A549 (cell line): ENCODE data around the gene SPECC1L. TPM values are rescaled to one million over a fixed set of nuclear protein-coding genes. Genes with fewer than 3 reads are reported as not detected.

Experiments
- ATAC-seq, 2 experiments: fragments of 200-7000 bp in 1 of 2; fragments of >200 bp in 1 of 2; cut with Nextera tagmentation in 1 of 2; cut with Tn5 transposase in 1 of 2; 3 replicates each; pipeline versions ENCODE4 v1.8.0 to v1.9.1; 2018 to 2020; ENCODE audit warnings: mild to moderate bottlenecking in 1 of 2, moderate library complexity in 1 of 2
- CTCF ChIA-PET: fragments of 300-600 bp; sonication (Branson Sonifier 250); formaldehyde crosslinking; extraction: SDS; loops from one replicate; lab custom pipeline; 2021; ENCODE audit warnings: antibody characterized with exemption, inconsistent platforms; lab: Yijun Ruan, JAX
- POLR2A ChIA-PET: fragments of 350-600 bp; formaldehyde crosslinking; extraction: SDS; loops from one replicate; lab custom pipeline; 2021; ENCODE audit warnings: antibody characterized with exemption, inconsistent platforms; lab: Yijun Ruan, JAX
- DNase-seq, 2 experiments: peaks; one replicate each; pipeline versions ENCODE4 v3.0.0 to v3.0.0-alpha.2; 2011 to 2016; ENCODE audit warnings: low read depth in 1 of 2, low spot score in 1 of 2
- FAIRE-seq: peaks from 2 replicates; lab custom pipeline; 2011; peaks lifted over from hg19 to GRCh38; lab: Jason Lieb, UNC
- H3K27ac ChIP-seq, 2 experiments: fragments of >200 bp; sonication (Bioruptor Twin); formaldehyde crosslinking; 3 replicates each; pipeline ENCODE4 v1.5.1; 2016 to 2017
- H3K4me1 ChIP-seq: fragments of >200 bp; sonication (Bioruptor Twin); formaldehyde crosslinking; 3 replicates; pipeline ENCODE4 v1.6.1; 2016
- H3K4me2 ChIP-seq: fragments of >200 bp; sonication (Bioruptor Twin); formaldehyde crosslinking; 3 replicates; pipeline ENCODE4 v1.6.1; 2016
- H3K4me3 ChIP-seq: fragments of >200 bp; sonication (Bioruptor Twin); formaldehyde crosslinking; 3 replicates; pipeline ENCODE4 v1.5.1; 2016
- H3K9me3 ChIP-seq: fragments of >200 bp; sonication (Bioruptor Twin); formaldehyde crosslinking; 3 replicates; pipeline ENCODE4 v1.6.1; 2016
- ATOH8 ChIP-seq: fragments of 250-450 bp; sonication (Bioruptor Pico); IDR thresholded peaks from 2 replicates; pipeline ENCODE4 v1.5.0; 2020; ENCODE audit warnings: low read depth, mild to moderate bottlenecking, moderate library complexity
- CEBPB ChIP-seq, 2 experiments: fragments of >200 bp in 1 of 2; sonication (Bioruptor Twin) in 1 of 2; formaldehyde crosslinking in 1 of 2; IDR thresholded peaks; 2 replicates each; pipeline ENCODE4 v1.6.1; 2012 to 2016
- CHD2 ChIP-seq: fragments of 150-350 bp; IDR thresholded peaks from 2 replicates; pipeline ENCODE4 v1.6.1; 2014; ENCODE audit warnings: low read length; ENCODE audit not compliant: partially characterized antibody
- CTCF ChIP-seq: fragments of >200 bp; sonication (Bioruptor Twin); formaldehyde crosslinking; IDR thresholded peaks from 3 replicates; pipeline ENCODE4 v1.5.1; 2016
- EHF ChIP-seq: fragments of 250-450 bp; sonication (Bioruptor Pico); IDR thresholded peaks from 2 replicates; pipeline ENCODE4 v1.5.0; 2020; ENCODE audit warnings: mild to moderate bottlenecking
- EHMT2 ChIP-seq: fragments of 200-600 bp; sonication (generic); IDR thresholded peaks from 2 replicates; pipeline ENCODE4 v1.6.1; 2016; ENCODE audit warnings: antibody characterized with exemption, low read depth, mild to moderate bottlenecking, moderate library complexity
- ELK1 ChIP-seq: fragments of 150-350 bp; IDR thresholded peaks from 2 replicates; pipeline ENCODE4 v1.6.1; 2014; ENCODE audit warnings: low read depth, mild to moderate bottlenecking, low read length
- FOSB ChIP-seq: fragments of 250-450 bp; sonication (Bioruptor Pico); IDR thresholded peaks from 2 replicates; pipeline ENCODE4 v1.5.0; 2020; ENCODE audit warnings: mild to moderate bottlenecking, moderate library complexity
- FOSL2 ChIP-seq, 2 experiments: fragments of 450-650 bp in 1 of 2; fragments of >200 bp in 1 of 2; sonication (Bioruptor Twin) in 1 of 2; formaldehyde crosslinking; IDR thresholded peaks; 2 replicates each; pipeline versions ENCODE4 v1.5.0 to v1.6.1; 2016 to 2020; ENCODE audit warnings: mild to moderate bottlenecking in 1 of 2, moderate library complexity in 1 of 2
- HOXA7 ChIP-seq: fragments of 250-450 bp; sonication (Bioruptor Pico); IDR thresholded peaks from 2 replicates; pipeline ENCODE4 v1.5.0; 2020; ENCODE audit warnings: mild to moderate bottlenecking, moderate library complexity
- JUNB ChIP-seq: fragments of >200 bp; sonication (Bioruptor Twin); formaldehyde crosslinking; IDR thresholded peaks from 2 replicates; pipeline ENCODE4 v1.6.1; 2016
- KDM1A ChIP-seq: fragments of 200-600 bp; sonication (generic); IDR thresholded peaks from 2 replicates; pipeline ENCODE4 v1.6.1; 2016; ENCODE audit warnings: low read depth, mild to moderate bottlenecking
- MAFK ChIP-seq: fragments of 450-650 bp; IDR thresholded peaks from 2 replicates; pipeline ENCODE4 v1.6.1; 2014; ENCODE audit not compliant: partially characterized antibody
- MYC ChIP-seq: IDR thresholded peaks from 2 replicates; pipeline ENCODE4 v1.6.1; 2012; ENCODE audit warnings: mild to moderate bottlenecking, inconsistent platforms, low read length, improper control_type of control experiment, borderline replicate concordance
- PBX3 ChIP-seq: IDR thresholded peaks from 2 replicates; pipeline ENCODE4 v1.6.1; 2012
- POLR2A ChIP-seq: IDR thresholded peaks from 2 replicates; pipeline ENCODE4 v1.6.1; 2012; ENCODE audit warnings: mild to moderate bottlenecking, low read length
- POLR2AphosphoS2 ChIP-seq: conservative IDR thresholded peaks from 2 replicates; pipeline ENCODE4 v1.6.1; 2012; ENCODE audit warnings: low read length, improper control_type of control experiment, inconsistent platforms
- REST ChIP-seq: fragments of 200-600 bp; sonication (generic); IDR thresholded peaks from 2 replicates; pipeline ENCODE4 v1.6.1; 2016; ENCODE audit warnings: antibody characterized with exemption, mild to moderate bottlenecking, moderate library complexity
- SMC3 ChIP-seq: fragments of >200 bp; sonication (Bioruptor Twin); formaldehyde crosslinking; IDR thresholded peaks from 3 replicates; pipeline ENCODE4 v1.6.1; 2018; ENCODE audit warnings: inconsistent platforms
- TFCP2L1 ChIP-seq: fragments of 250-450 bp; sonication (Bioruptor Pico); IDR thresholded peaks from 2 replicates; pipeline ENCODE4 v1.5.0; 2021; ENCODE audit warnings: mild to moderate bottlenecking
- TP53 ChIP-seq: fragments of 250-450 bp; sonication (Bioruptor Pico); IDR thresholded peaks from 2 replicates; pipeline ENCODE4 v1.5.0; 2021; ENCODE audit warnings: mild to moderate bottlenecking, moderate library complexity
- WGBS: methylation state at CpG from one replicate; pipeline ENCODE4 v1.1.6; 2017; ENCODE audit errors: missing lambda C conversion rate; 5-methylcytosine and 5-hydroxymethylcytosine counted together
- polyA plus RNA-seq, 4 experiments: library from polyadenylated mRNA; depleted of rRNA in 3 of 4; stranded (reverse); fragments of >200 nt; fragmentation: RNase III in 1 of 4; extraction: RNeasy Plus Mini Kit Qiagen cat#74134 plus additional on column Dnase treatment in 1 of 4; gene quantifications; 2 replicates in 3 of 4; 3 replicates in 1 of 4; pipeline ENCODE4 v1.2.3, GENCODE V29; 2011 to 2017

Gene SPECC1L
- polyA plus RNA-seq, 2 of the 4 experiments (the other 2 are of a cell fraction) = 14.8 to 25.2 TPM

- ATAC-seq = no peak
- no peak overlapping the region for H3K4me2 ChIP-seq
- FAIRE-seq = no peak
- POLR2A ChIA-PET = no interaction called here
- CTCF ChIA-PET = interaction anchor here (1.5 kb wide), 1 partner anchor 16 kb away, joined by 4 read pairs; no protein-coding TSS in a partner anchor
- H3K4me3 ChIP-seq = no peak overlapping the region
- 88% methylated on average over 9 of the region's 15 CpGs for WGBS
- H3K9me3 ChIP-seq = no peaks in the 10 kb centered on the region
- no peak for DNase-seq
- TF ChIP-seq EHMT2 (no peak), JUNB (no peak), FOSB (CRISPR knock-in tag) (no peak), CTCF (no peak), REST (no peak), KDM1A (no peak), ATOH8 (CRISPR knock-in tag) (no peak), MAFK (no peak), FOSL2 (IDR thresholded peaks at IDR 0.05) (no peak), FOSL2 (CRISPR knock-in tag; IDR thresholded peaks at IDR 0.05) (no peak), MYC (no peak), TFCP2L1 (no peak), CHD2 (no peak), SMC3 (no peak), ELK1 (no peak), POLR2A (no peak)
- peaks cover 24% of the 10 kb centered on the region for H3K4me1 ChIP-seq
- H3K27ac ChIP-seq = no peak overlapping the region
Observed at GRCh38 chr22:24407278-24407665, 136.6 kb downstream of the SPECC1L start.

- Histone ChIP-seq H3K4me1 (peaks cover 18% of the 10 kb centered on the region), H3K4me3 (no peak overlapping the region), H3K4me2 (no peak overlapping the region), H3K9me3 (no peaks in the 10 kb centered on the region), H3K27ac (no peak overlapping the region)
- TF ChIP-seq CEBPB (IDR thresholded peaks at IDR 0.05) (no peak), POLR2AphosphoS2 (no peak), TP53 (no peak), PBX3 (no peak), JUNB (no peak), HOXA7 (CRISPR knock-in tag) (no peak), EHF (no peak)
- 100% methylated on average over 2 of the region's 4 CpGs for WGBS
- CTCF ChIA-PET = interaction anchor here (1.5 kb wide), 1 partner anchor 17 kb away, joined by 4 read pairs; no protein-coding TSS in a partner anchor
- ATAC-seq (no peak), DNase-seq (no peak), FAIRE-seq (no peak)
- POLR2A ChIA-PET = no interaction called here
Observed at GRCh38 chr22:24407884-24408283, 137.3 kb downstream of the SPECC1L start.
